Tongue (tissue), 2 donors: Measurements from ENCODE around the gene SND1. TPM values are rescaled to one million over a fixed set of nuclear protein-coding genes. Genes with fewer than 3 reads are reported as not detected.

Experiments used
- DNase-seq: peaks from one replicate; pipeline ENCODE4 v3.0.0-alpha.2; 2015
- total RNA-seq: library from RNA; depleted of rRNA; stranded (reverse); fragments of >200 nt; gene quantifications from one replicate; pipeline ENCODE4 v1.2.3, GENCODE V29; 2014

SND1 gene
- total RNA-seq, 1 donor from 2014 or later, result 111 TPM

GRCh38 chr7:127689194-127689772 lies 37.3 kb downstream of the SND1 start:
- no peak for DNase-seq

- DNase-seq, result no peak
Observed at GRCh38 chr7:127690337-127690736, 38.3 kb downstream of the SND1 start.

- no peak for DNase-seq
Observed at GRCh38 chr7:127690806-127691205, 38.8 kb downstream of the SND1 start.

GRCh38 chr7:127692200-127692599 lies 40.2 kb downstream of the SND1 start:
- no peak for DNase-seq

- DNase-seq, result no peak
Observed at GRCh38 chr7:127699853-127700252, 47.9 kb downstream of the SND1 start.

- DNase-seq, result no peak
Observed at GRCh38 chr7:127702052-127702652, 50.2 kb downstream of the SND1 start.

GRCh38 chr7:127702938-127703337 lies 50.9 kb downstream of the SND1 start:
- no peak for DNase-seq

- no peak for DNase-seq
Observed at GRCh38 chr7:127704211-127704610, 52.2 kb downstream of the SND1 start.

GRCh38 chr7:127705461-127705959 lies 53.5 kb downstream of the SND1 start:
- DNase-seq, result no peak

- DNase-seq, result no peak
Observed at GRCh38 chr7:127706766-127707165, 54.8 kb downstream of the SND1 start.

- DNase-seq, result no peak
Observed at GRCh38 chr7:127708201-127708600, 56.2 kb downstream of the SND1 start.

- peak; percentile 90 for DNase-seq
Observed at GRCh38 chr7:127708788-127709187, 56.8 kb downstream of the SND1 start.

- DNase-seq, result no peak
Observed at GRCh38 chr7:127710635-127711034, 58.6 kb downstream of the SND1 start.

GRCh38 chr7:127711872-127712271 lies 59.9 kb downstream of the SND1 start:
- DNase-seq, result no peak

- DNase-seq, result no peak
Observed at GRCh38 chr7:127713006-127713405, 61.0 kb downstream of the SND1 start.

GRCh38 chr7:127713758-127714157 lies 61.8 kb downstream of the SND1 start:
- DNase-seq, result peak; percentile 15

- DNase-seq, result no peak
Observed at GRCh38 chr7:127715272-127715671, 63.3 kb downstream of the SND1 start.

GRCh38 chr7:127715901-127716300 lies 63.9 kb downstream of the SND1 start:
- DNase-seq, result peak; percentile 6

- DNase-seq, result no peak
Observed at GRCh38 chr7:127717502-127718339, 65.7 kb downstream of the SND1 start.

- no peak for DNase-seq
Observed at GRCh38 chr7:127718340-127718679, 66.3 kb downstream of the SND1 start.

- DNase-seq, result no peak
Observed at GRCh38 chr7:127726476-127726875, 74.5 kb downstream of the SND1 start.

- DNase-seq, result no peak
Observed at GRCh38 chr7:127730658-127731276, 78.8 kb downstream of the SND1 start.
